H9 (cell line): ENCODE measurements around the gene IFNW1. TPM values are rescaled to one million over a fixed set of nuclear protein-coding genes. Genes with fewer than 3 reads are reported as not detected.

Source experiments
- DNase-seq: peaks from one replicate; pipeline ENCODE4 v3.0.0-alpha.2; 2017
- H2AFZ ChIP-seq: one replicate; pipeline ENCODE4 v1.6.1; 2013; ENCODE audit warnings: mild to moderate bottlenecking, low read length, control low read depth, moderate library complexity
- H2AK5ac ChIP-seq: 2 replicates; pipeline ENCODE4 v1.6.1; 2013; ENCODE audit warnings: low read length, control low read depth, mixed read lengths; ENCODE audit not compliant: insufficient read length
- H2BK120ac ChIP-seq: one replicate; pipeline ENCODE4 v1.6.1; 2013; ENCODE audit warnings: low read depth, mild to moderate bottlenecking, low read length, control low read depth, inconsistent platforms; ENCODE audit not compliant: poor library complexity, severe bottlenecking
- H2BK12ac ChIP-seq: 2 replicates; pipeline ENCODE4 v1.6.1; 2013; ENCODE audit warnings: low read length, control low read depth, mixed read lengths, low read depth; ENCODE audit not compliant: insufficient read length
- H2BK15ac ChIP-seq: 2 replicates; pipeline ENCODE4 v1.6.1; 2013; ENCODE audit warnings: low read depth, low read length, control low read depth
- H2BK20ac ChIP-seq: one replicate; pipeline ENCODE4 v1.6.1; 2013; ENCODE audit warnings: low read depth, mild to moderate bottlenecking, low read length, control low read depth, inconsistent platforms; ENCODE audit not compliant: poor library complexity, severe bottlenecking
- H2BK5ac ChIP-seq: 2 replicates; pipeline ENCODE4 v1.6.1; 2013; ENCODE audit warnings: low read length, control low read depth, mixed read lengths; ENCODE audit not compliant: insufficient read length
- H3K14ac ChIP-seq: 2 replicates; pipeline ENCODE4 v1.6.1; 2013; ENCODE audit warnings: low read length, control low read depth; ENCODE audit not compliant: insufficient read depth
- H3K18ac ChIP-seq: 2 replicates; pipeline ENCODE4 v1.6.1; 2013; ENCODE audit warnings: low read depth, mild to moderate bottlenecking, mixed read lengths, low read length, control low read depth; ENCODE audit not compliant: insufficient read length
- H3K23ac ChIP-seq: 2 replicates; pipeline ENCODE4 v1.6.1; 2013; ENCODE audit warnings: low read length, control low read depth, mixed read lengths, low read depth; ENCODE audit not compliant: insufficient read length
- H3K23me2 ChIP-seq: 2 replicates; pipeline ENCODE4 v1.6.1; 2013; ENCODE audit warnings: low read depth, mild to moderate bottlenecking, mixed read lengths, low read length, control low read depth; ENCODE audit not compliant: insufficient read length, poor library complexity, severe bottlenecking
- H3K27ac ChIP-seq: 2 replicates; pipeline ENCODE4 v1.5.1; 2013; ENCODE audit warnings: low read length, control low read depth, mixed read lengths, low read depth; ENCODE audit not compliant: insufficient read length
- H3K27me3 ChIP-seq: 2 replicates; pipeline ENCODE4 v1.6.1; 2013; ENCODE audit warnings: low read length, control low read depth, inconsistent platforms; ENCODE audit not compliant: insufficient read depth
- H3K4ac ChIP-seq: 2 replicates; pipeline ENCODE4 v1.6.1; 2013; ENCODE audit warnings: low read depth, mild to moderate bottlenecking, control low read depth, inconsistent platforms, low read length, moderate library complexity
- H3K4me1 ChIP-seq: 2 replicates; pipeline ENCODE4 v1.6.1; 2013; ENCODE audit warnings: low read length, control low read depth, inconsistent platforms; ENCODE audit not compliant: insufficient read depth
- H3K4me2 ChIP-seq: 2 replicates; pipeline ENCODE4 v1.6.1; 2013; ENCODE audit warnings: low read length, control low read depth, mixed read lengths; ENCODE audit not compliant: insufficient read length, insufficient read depth
- H3K56ac ChIP-seq: 2 replicates; pipeline ENCODE4 v1.6.1; 2013; ENCODE audit warnings: low read depth, mild to moderate bottlenecking, mixed read lengths, low read length, control low read depth; ENCODE audit not compliant: insufficient read length
- H3K79me1 ChIP-seq: 2 replicates; pipeline ENCODE4 v1.6.1; 2013; ENCODE audit warnings: low read depth, mild to moderate bottlenecking, moderate library complexity, low read length, control low read depth, inconsistent platforms; ENCODE audit not compliant: insufficient read depth, poor library complexity, severe bottlenecking
- H3K79me2 ChIP-seq: 2 replicates; pipeline ENCODE4 v1.6.1; 2013; ENCODE audit warnings: low read length, control low read depth, inconsistent platforms; ENCODE audit not compliant: insufficient read depth
- H3K9ac ChIP-seq: 2 replicates; pipeline ENCODE4 v1.6.1; 2013; ENCODE audit warnings: low read length, control low read depth, mixed read lengths; ENCODE audit not compliant: insufficient read length; ENCODE audit errors: extremely low read depth
- H3K9me3 ChIP-seq: one replicate; pipeline ENCODE4 v1.6.1; 2013; ENCODE audit warnings: low read depth, low read length, inconsistent platforms; ENCODE audit not compliant: control insufficient read depth
- H3T11ph ChIP-seq: one replicate; pipeline ENCODE4 v1.6.1; 2013; ENCODE audit warnings: mild to moderate bottlenecking, low read length, control low read depth, inconsistent platforms
- H4K20me1 ChIP-seq: one replicate; pipeline ENCODE4 v1.6.1; 2013; ENCODE audit not compliant: control insufficient read depth, insufficient read length, insufficient read depth
- H4K5ac ChIP-seq: 2 replicates; pipeline ENCODE4 v1.6.1; 2013; ENCODE audit warnings: low read depth, mild to moderate bottlenecking, mixed read lengths, low read length, control low read depth; ENCODE audit not compliant: insufficient read length
- H4K8ac ChIP-seq: replicated peaks from 2 replicates; pipeline ENCODE4 v1.6.1; 2013; ENCODE audit warnings: low read length, control low read depth, mixed read lengths, low read depth; ENCODE audit not compliant: insufficient read length
- H4K91ac ChIP-seq: 2 replicates; pipeline ENCODE4 v1.6.1; 2013; ENCODE audit warnings: low read depth, mild to moderate bottlenecking, moderate library complexity, mixed read lengths, low read length, control low read depth; ENCODE audit not compliant: insufficient read length
- H3K27ac Mint-ChIP-seq, 3 experiments: 2 replicates in 2 of 3; 3 replicates in 1 of 3; pipeline ENCODE4 v1.8.0; 2020 to 2021; ENCODE audit warnings: mixed read lengths in 3 of 3, mild to moderate bottlenecking in 1 of 3, moderate library complexity in 1 of 3
- H3K27me3 Mint-ChIP-seq: 2 replicates; pipeline ENCODE4 v1.8.0; 2021; ENCODE audit warnings: low read depth, mild to moderate bottlenecking, moderate library complexity, mixed read lengths
- H3K36me3 Mint-ChIP-seq, 3 experiments: 2 replicates in 2 of 3; 3 replicates in 1 of 3; pipeline ENCODE4 v1.8.0; 2020 to 2021; ENCODE audit warnings: low read depth in 3 of 3, mixed read lengths in 3 of 3; ENCODE audit not compliant: insufficient read depth in 1 of 3
- H3K4me1 Mint-ChIP-seq, 2 experiments: 2 replicates each; pipeline ENCODE4 v1.8.0; 2020; ENCODE audit warnings: mixed read lengths in 2 of 2
- H3K4me3 Mint-ChIP-seq, 2 experiments: 2 replicates in 1 of 2; 3 replicates in 1 of 2; pipeline ENCODE4 v1.8.0; 2020 to 2021; ENCODE audit warnings: mild to moderate bottlenecking in 2 of 2, mixed read lengths in 2 of 2, moderate library complexity in 1 of 2
- H3K9me3 Mint-ChIP-seq, 2 experiments: 2 replicates in 1 of 2; 3 replicates in 1 of 2; pipeline ENCODE4 v1.8.0; 2020; ENCODE audit warnings: mild to moderate bottlenecking in 2 of 2, mixed read lengths in 2 of 2, moderate library complexity in 1 of 2
- WGBS: extraction: QIAGEN DNeasy Blood & Tissue Kit; methylation state at CpG from one replicate; pipeline ENCODE4 v1.1.7; 2013; ENCODE audit warnings: missing lambda C conversion rate, low lambda C conversion rate, mixed read lengths; ENCODE audit not compliant: insufficient read length; ENCODE audit errors: extremely low coverage; 5-methylcytosine and 5-hydroxymethylcytosine counted together
- total RNA-seq: library from RNA; stranded (reverse); gene quantifications from 2 replicates; pipeline ENCODE4 v1.2.1, GENCODE V29; 2021
- TF ChIP-seq, protein P1 (sequence below): fragments of 200-600 bp; sonication (generic); conservative IDR thresholded peaks from 3 replicates; pipeline ENCODE4 v1.8.0; 2021; ENCODE audit warnings: antibody characterized with exemption, mild to moderate bottlenecking

IFNW1 gene
- total RNA-seq, 1 experiment from 2014 or later, result not detected

DNA sequence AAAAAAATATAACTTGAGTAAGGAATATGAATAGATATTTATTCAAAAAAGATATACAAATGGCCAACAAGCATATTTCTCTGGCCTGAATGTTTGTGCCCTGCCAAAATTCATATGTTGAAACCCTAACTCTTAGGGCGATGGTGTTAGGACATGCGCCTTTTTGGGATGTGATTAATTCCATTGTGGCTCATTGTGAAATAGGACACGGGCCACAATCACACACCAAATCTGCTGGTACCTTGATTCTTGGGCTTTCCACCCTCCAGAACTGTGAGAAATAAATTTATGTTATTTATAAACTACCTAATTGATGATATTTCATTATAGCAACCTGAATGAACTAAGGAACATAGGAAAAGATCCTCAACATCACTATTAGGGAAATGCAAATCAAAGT is 30.5 kb upstream of the IFNW1 start:
- no peaks in the 10 kb centered on the region for H3K9me3 Mint-ChIP-seq
- Histone ChIP-seq H3K4ac (no peak overlapping the region), H3K27me3 (no peaks in the 10 kb centered on the region), H3K79me2 (no peaks in the 10 kb centered on the region), H3K9me3 (no peaks in the 10 kb centered on the region), H2BK15ac (no peak overlapping the region), H3K9ac (no peak overlapping the region), H3K79me1 (no peaks in the 10 kb centered on the region), H3K23ac (no peak overlapping the region), H2BK120ac (no peak overlapping the region), H3K23me2 (no peaks in the 10 kb centered on the region), H4K20me1 (no peaks in the 10 kb centered on the region), H3K18ac (no peak overlapping the region), H2AK5ac (no peak overlapping the region), H2BK20ac (no peak overlapping the region), H2BK12ac (no peak overlapping the region), H3K56ac (no peak overlapping the region), H3K4me2 (no peak overlapping the region), H3K27ac (no peak overlapping the region), H4K91ac (no peak overlapping the region), H2BK5ac (no peak overlapping the region), H2AFZ (no peak overlapping the region), H3T11ph (no peak overlapping the region), H3K4me1 (no peaks in the 10 kb centered on the region), H3K14ac (no peak overlapping the region), H4K8ac (no peak overlapping the region), H4K5ac (no peak overlapping the region)
- DNase-seq, result no peak
- TF ChIP-seq, protein P1, sequence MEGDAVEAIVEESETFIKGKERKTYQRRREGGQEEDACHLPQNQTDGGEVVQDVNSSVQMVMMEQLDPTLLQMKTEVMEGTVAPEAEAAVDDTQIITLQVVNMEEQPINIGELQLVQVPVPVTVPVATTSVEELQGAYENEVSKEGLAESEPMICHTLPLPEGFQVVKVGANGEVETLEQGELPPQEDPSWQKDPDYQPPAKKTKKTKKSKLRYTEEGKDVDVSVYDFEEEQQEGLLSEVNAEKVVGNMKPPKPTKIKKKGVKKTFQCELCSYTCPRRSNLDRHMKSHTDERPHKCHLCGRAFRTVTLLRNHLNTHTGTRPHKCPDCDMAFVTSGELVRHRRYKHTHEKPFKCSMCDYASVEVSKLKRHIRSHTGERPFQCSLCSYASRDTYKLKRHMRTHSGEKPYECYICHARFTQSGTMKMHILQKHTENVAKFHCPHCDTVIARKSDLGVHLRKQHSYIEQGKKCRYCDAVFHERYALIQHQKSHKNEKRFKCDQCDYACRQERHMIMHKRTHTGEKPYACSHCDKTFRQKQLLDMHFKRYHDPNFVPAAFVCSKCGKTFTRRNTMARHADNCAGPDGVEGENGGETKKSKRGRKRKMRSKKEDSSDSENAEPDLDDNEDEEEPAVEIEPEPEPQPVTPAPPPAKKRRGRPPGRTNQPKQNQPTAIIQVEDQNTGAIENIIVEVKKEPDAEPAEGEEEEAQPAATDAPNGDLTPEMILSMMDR, result no peak
- H3K27ac Mint-ChIP-seq, result no peak overlapping the region
- H3K27me3 Mint-ChIP-seq, result peaks cover 2% of the 10 kb centered on the region
- no peaks in the 10 kb centered on the region for H3K36me3 Mint-ChIP-seq
- no peak overlapping the region for H3K4me3 Mint-ChIP-seq
- WGBS, result no CpG with 5 or more reads among the region's 3 CpGs
- no peaks in the 10 kb centered on the region for H3K4me1 Mint-ChIP-seq
